MM.1S (cell line): ENCODE measurements around the gene GRB10.

Source experiments
- EZH2 ChIP-seq: fragments of 300-600 bp; sonication (generic); optimal IDR thresholded peaks from 2 replicates; pipeline ENCODE3; 2017; ENCODE audit warnings: low read depth, mild to moderate bottlenecking, antibody characterized with exemption, low read length, mixed read lengths
- TF ChIP-seq, protein P1 (sequence below): fragments of 300-600 bp; sonication (generic); IDR thresholded peaks from 2 replicates; pipeline ENCODE4 v1.5.1; 2016; ENCODE audit warnings: antibody characterized with exemption, low read length, mixed read lengths

DNA sequence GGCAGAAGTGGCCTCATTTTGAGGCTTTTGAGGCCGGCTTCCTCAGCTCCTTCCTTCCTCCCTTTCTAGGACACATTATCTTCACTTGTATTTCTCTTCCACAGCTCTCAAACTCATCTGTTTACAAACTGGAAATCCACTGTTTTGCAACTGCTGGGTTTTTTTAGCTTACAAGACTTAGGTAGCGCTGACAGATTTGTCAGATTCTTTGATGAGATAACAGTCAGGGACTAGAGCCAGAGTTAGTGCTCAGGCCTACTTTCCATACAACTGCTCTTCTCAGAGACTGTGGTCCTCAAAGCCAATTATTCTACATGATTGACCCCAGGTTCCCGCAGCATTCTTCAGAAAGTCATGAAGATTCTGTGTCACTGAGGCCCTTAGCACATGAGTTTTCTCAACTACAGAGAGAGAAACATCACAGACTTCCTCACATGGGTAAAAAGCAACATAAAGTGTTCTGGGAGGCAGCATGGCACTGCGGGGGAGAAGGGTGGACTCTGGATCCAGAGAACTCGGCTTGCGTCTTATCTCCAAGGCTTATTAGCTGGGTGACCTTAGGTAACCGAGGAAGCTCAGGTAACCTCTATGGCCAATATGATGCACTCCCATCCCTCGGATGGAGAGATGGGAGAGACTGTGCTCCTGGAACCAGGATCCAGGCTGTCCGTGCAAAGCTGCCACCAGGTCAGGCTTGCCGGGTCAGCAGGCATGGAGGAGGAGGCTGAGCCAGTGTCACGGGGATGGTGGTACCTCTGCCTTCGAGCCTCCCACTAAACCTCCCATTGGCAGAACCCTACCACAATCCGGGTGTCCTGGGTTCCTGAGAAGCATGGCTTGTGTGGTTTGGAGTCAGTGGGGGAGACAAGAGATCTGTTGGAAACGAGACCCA is 228.0 kb downstream of the GRB10 start:
- TF ChIP-seq, protein P1, sequence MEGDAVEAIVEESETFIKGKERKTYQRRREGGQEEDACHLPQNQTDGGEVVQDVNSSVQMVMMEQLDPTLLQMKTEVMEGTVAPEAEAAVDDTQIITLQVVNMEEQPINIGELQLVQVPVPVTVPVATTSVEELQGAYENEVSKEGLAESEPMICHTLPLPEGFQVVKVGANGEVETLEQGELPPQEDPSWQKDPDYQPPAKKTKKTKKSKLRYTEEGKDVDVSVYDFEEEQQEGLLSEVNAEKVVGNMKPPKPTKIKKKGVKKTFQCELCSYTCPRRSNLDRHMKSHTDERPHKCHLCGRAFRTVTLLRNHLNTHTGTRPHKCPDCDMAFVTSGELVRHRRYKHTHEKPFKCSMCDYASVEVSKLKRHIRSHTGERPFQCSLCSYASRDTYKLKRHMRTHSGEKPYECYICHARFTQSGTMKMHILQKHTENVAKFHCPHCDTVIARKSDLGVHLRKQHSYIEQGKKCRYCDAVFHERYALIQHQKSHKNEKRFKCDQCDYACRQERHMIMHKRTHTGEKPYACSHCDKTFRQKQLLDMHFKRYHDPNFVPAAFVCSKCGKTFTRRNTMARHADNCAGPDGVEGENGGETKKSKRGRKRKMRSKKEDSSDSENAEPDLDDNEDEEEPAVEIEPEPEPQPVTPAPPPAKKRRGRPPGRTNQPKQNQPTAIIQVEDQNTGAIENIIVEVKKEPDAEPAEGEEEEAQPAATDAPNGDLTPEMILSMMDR, result no peak
- TF ChIP-seq EZH2, result no peak
